ENCODE data around the gene RAC2. TPM values are rescaled to one million over a fixed set of nuclear protein-coding genes. Genes with fewer than 3 reads are reported as not detected.
A peak's percentile ranks its signal among the peaks of the same experiment; 100 is the strongest.

Gene RAC2
- total and polyA plus RNA-seq, 3 donors from 2014 or later = 1.2 to 15.5 (median 10.7) TPM

- H3K27ac ChIP-seq = no peak overlapping the region
- no peaks in the 10 kb centered on the region for H3K9me3 ChIP-seq
- no peaks in the 10 kb centered on the region for H3K4me1 ChIP-seq
- no peak for DNase-seq
- H3K4me3 ChIP-seq = no peak overlapping the region
- no peaks in the 10 kb centered on the region for H3K27me3 ChIP-seq
- 78% methylated on average over 8 of the region's 8 CpGs for WGBS, 2 donors
- no peaks in the 10 kb centered on the region for H3K36me3 ChIP-seq (ENCODE audit: low read depth, missing control alignments)
- intact Hi-C loops (cut with DNase I; ENCODE audit: low total_unique reads) = no loop called here
- TF ChIP-seq CTCF (IDR thresholded peaks at IDR 0.05) = no peak
These were observed 26.0 kb upstream of the RAC2 start for GRCh38 chr22:37269936-37270678.

- no peaks in the 10 kb centered on the region for H3K4me1 ChIP-seq
- intact Hi-C loops (cut with DNase I; ENCODE audit: low total_unique reads) = no loop called here
- 50 to 62% methylated on average over 10 to 11 of the region's 11 CpGs for WGBS, 2 donors
- no peak overlapping the region for H3K27ac ChIP-seq
- TF ChIP-seq POLR2A (IDR thresholded peaks at IDR 0.05) (no peak), CTCF (IDR thresholded peaks at IDR 0.05) (no peak)
- no peak overlapping the region for H3K4me3 ChIP-seq
- H3K36me3 ChIP-seq (ENCODE audit: low read depth, missing control alignments) = no peaks in the 10 kb centered on the region
- no peak for DNase-seq
- H3K27me3 ChIP-seq = no peaks in the 10 kb centered on the region
- no peaks in the 10 kb centered on the region for H3K9me3 ChIP-seq
These were observed 23.8 kb upstream of the RAC2 start for GRCh38 chr22:37267661-37268413.

DNA sequence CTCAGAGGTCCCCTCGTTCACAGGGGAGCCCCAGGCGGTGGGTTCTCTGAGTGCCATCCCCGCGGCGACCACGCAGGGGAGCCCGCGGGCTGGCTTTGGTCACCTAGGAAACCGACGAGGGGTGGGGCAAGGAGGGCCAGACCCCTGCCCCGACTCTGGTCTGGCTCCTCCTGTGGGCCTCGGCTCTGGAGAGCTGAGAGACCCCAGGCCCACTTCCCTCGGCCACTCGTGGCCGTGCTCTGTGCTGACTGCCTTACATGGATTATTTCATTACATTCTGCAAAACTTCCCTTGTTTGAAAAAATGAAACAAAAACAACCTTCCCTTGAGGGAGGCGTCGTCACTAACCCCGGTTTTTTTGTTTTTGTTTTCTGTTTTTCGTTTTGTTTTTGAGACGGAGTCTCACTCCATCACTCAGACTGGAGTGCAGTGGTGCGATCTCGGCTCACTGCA is 23.1 kb upstream of the RAC2 start:
- H3K36me3 ChIP-seq (ENCODE audit: low read depth, missing control alignments) = no peaks in the 10 kb centered on the region
- DNase-seq = peak; percentile 72
- intact Hi-C loops (cut with DNase I; ENCODE audit: low total_unique reads) = no loop called here
- WGBS, 2 donors = 3 to 5% methylated on average over 20 to 22 of the region's 22 CpGs
- no peaks in the 10 kb centered on the region for H3K4me1 ChIP-seq
- H3K4me3 ChIP-seq = peak overlapping the region in 1 of 2 donors; percentile 51
- H3K9me3 ChIP-seq = no peaks in the 10 kb centered on the region
- no peak overlapping the region for H3K27ac ChIP-seq
- no peaks in the 10 kb centered on the region for H3K27me3 ChIP-seq
- peak; percentile 63 to 78 (median 72) for TF ChIP-seq CTCF (IDR thresholded peaks at IDR 0.05)
- TF ChIP-seq POLR2A (IDR thresholded peaks at IDR 0.05) = no peak

- H3K4me3 ChIP-seq = peak overlapping the region in 1 of 2 donors; percentile 51
- no peaks in the 10 kb centered on the region for H3K9me3 ChIP-seq
- WGBS, 2 donors = 28 to 41% methylated on average over 17 to 18 of the region's 18 CpGs
- H3K27me3 ChIP-seq = no peaks in the 10 kb centered on the region
- DNase-seq = no peak
- no peak for TF ChIP-seq POLR2A (IDR thresholded peaks at IDR 0.05)
- TF ChIP-seq CTCF (IDR thresholded peaks at IDR 0.05) = no peak
- intact Hi-C loops (cut with DNase I; ENCODE audit: low total_unique reads) = no loop called here
- no peak overlapping the region for H3K27ac ChIP-seq
- no peaks in the 10 kb centered on the region for H3K4me1 ChIP-seq
- H3K36me3 ChIP-seq (ENCODE audit: low read depth, missing control alignments) = no peaks in the 10 kb centered on the region
These were observed 22.6 kb upstream of the RAC2 start for GRCh38 chr22:37266581-37267134.
